ENCODE results near the gene ARAP2.

Gene ARAP2

DNA sequence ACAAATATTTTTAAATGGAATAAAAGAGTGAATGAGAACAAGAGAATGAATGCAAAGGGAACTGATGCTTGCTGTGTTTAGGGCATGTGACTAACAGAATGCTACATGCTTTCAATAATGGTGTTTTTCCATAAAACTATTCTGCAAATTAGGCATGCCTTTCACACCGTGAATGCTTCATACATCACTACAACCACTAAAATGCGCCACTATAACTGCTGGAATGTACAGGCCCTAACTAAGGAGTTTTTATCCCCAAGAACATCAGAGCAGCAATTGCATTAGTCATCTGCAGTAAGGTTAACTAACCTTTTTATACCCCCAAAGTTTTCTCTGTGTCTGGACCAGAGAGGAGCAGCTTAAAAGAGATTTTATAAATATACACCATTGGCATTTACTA is 190.4 kb downstream of the ARAP2 start:
- 100% methylated on average over 2 of the region's 2 CpGs for WGBS (ENCODE audit: insufficient coverage)
- no peaks in the 10 kb centered on the region for H3K4me1 ChIP-seq (ENCODE audit: control extremely low read depth in 1 of 4, control insufficient read depth in 4 of 4, insufficient read depth in 4 of 4, low read length in 3 of 4)
- H3K4me3 ChIP-seq (ENCODE audit: control insufficient read depth in 1 of 7, extremely low read depth in 1 of 7, insufficient read depth in 4 of 7, low read depth in 2 of 7, low read length in 6 of 7), result no peak overlapping the region
- H3K27me3 ChIP-seq (replicated peaks in 2 of 5; ENCODE audit: control insufficient read depth in 4 of 5, insufficient read depth in 5 of 5, low read length in 4 of 5), result no peaks in the 10 kb centered on the region
- DNase-seq, result no peak
- H3K27ac ChIP-seq (ENCODE audit: insufficient read depth in 1 of 2, low read depth in 1 of 2, low read length in 2 of 2, poor library complexity in 1 of 2, severe bottlenecking in 2 of 2), result no peak overlapping the region
- ChIA-PET POLR2A (no interaction called here), CTCF (no interaction called here)
- no peaks in the 10 kb centered on the region for H3K9me3 ChIP-seq (ENCODE audit: control extremely low read depth in 1 of 5, control insufficient read depth in 4 of 5, insufficient read depth in 2 of 5, low read depth in 1 of 5, low read length in 4 of 5)
- H3K36me3 ChIP-seq (ENCODE audit: control insufficient read depth in 4 of 4, insufficient read depth in 4 of 4, low read length in 3 of 4), result no peaks in the 10 kb centered on the region

DNA sequence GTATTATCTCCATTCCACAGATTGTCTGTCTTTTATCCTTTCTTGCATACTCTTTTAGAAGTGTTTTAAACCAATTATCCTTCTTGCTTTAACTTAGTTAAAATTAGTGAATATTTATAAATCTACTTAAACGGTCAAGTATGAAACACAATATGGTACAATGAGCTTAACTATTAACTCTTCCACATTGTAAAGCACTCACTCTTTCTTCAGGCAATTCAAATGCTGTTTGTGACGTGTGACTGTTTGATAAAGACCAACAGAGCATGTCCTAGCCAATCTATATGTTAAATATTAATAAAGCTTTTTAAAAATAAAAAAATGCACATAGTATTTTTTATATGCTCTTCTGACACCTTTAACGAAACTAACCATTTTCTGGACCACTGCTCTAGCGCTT is 192.7 kb downstream of the ARAP2 start:
- Histone ChIP-seq H3K36me3 (ENCODE audit: control insufficient read depth in 4 of 4, insufficient read depth in 4 of 4, low read length in 3 of 4) (no peaks in the 10 kb centered on the region), H3K4me3 (ENCODE audit: control insufficient read depth in 1 of 7, extremely low read depth in 1 of 7, insufficient read depth in 4 of 7, low read depth in 2 of 7, low read length in 6 of 7) (no peak overlapping the region)
- CTCF ChIA-PET, result no interaction called here

DNA sequence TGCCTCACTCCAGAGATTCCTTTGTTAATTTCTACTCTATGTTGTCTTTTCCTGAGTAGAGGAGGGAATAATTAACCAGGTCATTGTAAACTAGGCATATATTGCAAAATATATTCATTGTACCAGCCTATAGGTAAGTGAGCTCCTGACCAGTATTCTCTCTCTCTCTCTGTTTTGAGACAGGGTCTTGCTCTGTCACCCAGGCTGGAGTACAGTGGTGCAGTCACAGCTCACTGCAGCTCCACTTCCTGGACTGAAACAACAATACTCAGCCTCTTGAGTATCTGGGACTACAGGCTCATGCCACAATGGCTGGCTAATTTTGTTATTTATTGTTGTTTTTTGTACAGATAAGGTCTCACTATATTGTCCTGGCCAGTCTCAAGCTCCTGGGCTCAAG is 198.3 kb downstream of the ARAP2 start:
- no peak for DNase-seq
- Histone ChIP-seq H3K27me3 (replicated peaks in 2 of 5; ENCODE audit: control insufficient read depth in 4 of 5, insufficient read depth in 5 of 5, low read length in 4 of 5) (no peaks in the 10 kb centered on the region), H3K4me3 (ENCODE audit: control insufficient read depth in 1 of 7, extremely low read depth in 1 of 7, insufficient read depth in 4 of 7, low read depth in 2 of 7, low read length in 6 of 7) (no peak overlapping the region), H3K36me3 (ENCODE audit: control insufficient read depth in 4 of 4, insufficient read depth in 4 of 4, low read length in 3 of 4) (no peaks in the 10 kb centered on the region), H3K9me3 (ENCODE audit: control extremely low read depth in 1 of 5, control insufficient read depth in 4 of 5, insufficient read depth in 2 of 5, low read depth in 1 of 5, low read length in 4 of 5) (no peaks in the 10 kb centered on the region), H3K4me1 (ENCODE audit: control extremely low read depth in 1 of 4, control insufficient read depth in 4 of 4, insufficient read depth in 4 of 4, low read length in 3 of 4) (no peaks in the 10 kb centered on the region), H3K27ac (ENCODE audit: insufficient read depth in 1 of 2, low read depth in 1 of 2, low read length in 2 of 2, poor library complexity in 1 of 2, severe bottlenecking in 2 of 2) (no peak overlapping the region)
- CTCF ChIA-PET, result interaction anchor here (1.4 kb wide), 1 partner anchor 20 kb away, joined by 3 read pairs; no protein-coding TSS in a partner anchor
- POLR2A ChIA-PET, result interaction anchor here (0.6 kb wide), 1 partner anchor 14 kb away, joined by 3 read pairs; no protein-coding TSS in a partner anchor

More for the DNA sequence above, 192.7 kb downstream of the ARAP2 start:
- POLR2A ChIA-PET, result no interaction called here
- no peaks in the 10 kb centered on the region for H3K9me3 ChIP-seq (ENCODE audit: control extremely low read depth in 1 of 5, control insufficient read depth in 4 of 5, insufficient read depth in 2 of 5, low read depth in 1 of 5, low read length in 4 of 5)
- H3K27ac ChIP-seq (ENCODE audit: insufficient read depth in 1 of 2, low read depth in 1 of 2, low read length in 2 of 2, poor library complexity in 1 of 2, severe bottlenecking in 2 of 2), result no peak overlapping the region
- no peak for DNase-seq
- H3K4me1 ChIP-seq (ENCODE audit: control extremely low read depth in 1 of 4, control insufficient read depth in 4 of 4, insufficient read depth in 4 of 4, low read length in 3 of 4), result no peaks in the 10 kb centered on the region
- H3K27me3 ChIP-seq (replicated peaks in 2 of 5; ENCODE audit: control insufficient read depth in 4 of 5, insufficient read depth in 5 of 5, low read length in 4 of 5), result no peaks in the 10 kb centered on the region
- no CpG with 5 or more reads among the region's 4 CpGs for WGBS (ENCODE audit: insufficient coverage)

DNA sequence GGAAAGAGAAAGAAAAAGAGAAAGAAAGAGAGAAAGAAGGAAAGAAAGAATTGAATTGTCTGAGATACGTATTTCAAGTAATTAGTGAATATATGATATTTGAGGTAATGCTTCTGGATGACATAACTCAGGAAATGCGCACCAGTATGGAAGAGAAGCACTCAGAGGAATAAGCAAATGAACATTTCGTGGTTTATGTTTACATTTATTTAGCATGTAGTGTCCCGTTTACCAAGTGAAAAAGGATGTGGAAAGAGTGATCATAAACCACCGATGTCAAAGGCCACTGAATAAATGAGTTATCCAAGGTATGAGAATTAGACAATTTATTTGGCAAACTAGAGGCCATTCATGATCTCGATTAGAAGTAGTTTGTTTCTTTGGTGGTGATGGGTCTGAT is 200.4 kb downstream of the ARAP2 start:
- no peaks in the 10 kb centered on the region for H3K9me3 ChIP-seq (ENCODE audit: control extremely low read depth in 1 of 5, control insufficient read depth in 4 of 5, insufficient read depth in 2 of 5, low read depth in 1 of 5, low read length in 4 of 5)
- H3K4me3 ChIP-seq (ENCODE audit: control insufficient read depth in 1 of 7, extremely low read depth in 1 of 7, insufficient read depth in 4 of 7, low read depth in 2 of 7, low read length in 6 of 7), result no peak overlapping the region
- ChIA-PET CTCF (no interaction called here), POLR2A (no interaction called here)
- H3K27me3 ChIP-seq (replicated peaks in 2 of 5; ENCODE audit: control insufficient read depth in 4 of 5, insufficient read depth in 5 of 5, low read length in 4 of 5), result no peaks in the 10 kb centered on the region
- no peak overlapping the region for H3K27ac ChIP-seq (ENCODE audit: insufficient read depth in 1 of 2, low read depth in 1 of 2, low read length in 2 of 2, poor library complexity in 1 of 2, severe bottlenecking in 2 of 2)
- H3K4me1 ChIP-seq (ENCODE audit: control extremely low read depth in 1 of 4, control insufficient read depth in 4 of 4, insufficient read depth in 4 of 4, low read length in 3 of 4), result no peaks in the 10 kb centered on the region
- WGBS (ENCODE audit: insufficient coverage), result 97% methylated on average over 6 of the region's 6 CpGs
- DNase-seq, result no peak
- H3K36me3 ChIP-seq (ENCODE audit: control insufficient read depth in 4 of 4, insufficient read depth in 4 of 4, low read length in 3 of 4), result no peaks in the 10 kb centered on the region

DNA sequence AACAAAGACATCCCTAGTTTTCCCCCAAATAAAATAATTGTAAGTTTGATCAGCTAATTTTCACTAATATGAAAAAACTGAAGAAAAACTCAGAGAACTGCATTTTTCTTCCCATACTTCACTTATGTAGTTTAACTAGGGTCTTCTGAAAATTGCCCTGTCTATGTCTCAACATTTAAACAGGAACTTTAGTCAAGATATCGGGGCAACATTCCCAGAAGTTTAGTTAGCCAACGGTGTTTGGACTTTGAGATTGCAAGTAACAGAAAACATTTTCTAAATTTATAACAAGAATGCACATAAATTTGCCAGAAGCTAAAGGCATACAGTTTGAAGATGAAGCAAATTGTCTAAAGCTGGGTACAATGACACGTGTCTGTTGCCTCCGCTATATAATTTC is 201.1 kb downstream of the ARAP2 start:
- Histone ChIP-seq H3K4me1 (ENCODE audit: control extremely low read depth in 1 of 4, control insufficient read depth in 4 of 4, insufficient read depth in 4 of 4, low read length in 3 of 4) (no peaks in the 10 kb centered on the region), H3K9me3 (ENCODE audit: control extremely low read depth in 1 of 5, control insufficient read depth in 4 of 5, insufficient read depth in 2 of 5, low read depth in 1 of 5, low read length in 4 of 5) (no peaks in the 10 kb centered on the region), H3K36me3 (ENCODE audit: control insufficient read depth in 4 of 4, insufficient read depth in 4 of 4, low read length in 3 of 4) (no peaks in the 10 kb centered on the region), H3K4me3 (ENCODE audit: control insufficient read depth in 1 of 7, extremely low read depth in 1 of 7, insufficient read depth in 4 of 7, low read depth in 2 of 7, low read length in 6 of 7) (no peak overlapping the region), H3K27ac (ENCODE audit: insufficient read depth in 1 of 2, low read depth in 1 of 2, low read length in 2 of 2, poor library complexity in 1 of 2, severe bottlenecking in 2 of 2) (no peak overlapping the region), H3K27me3 (replicated peaks in 2 of 5; ENCODE audit: control insufficient read depth in 4 of 5, insufficient read depth in 5 of 5, low read length in 4 of 5) (no peaks in the 10 kb centered on the region)
- ChIA-PET CTCF (no interaction called here), POLR2A (no interaction called here)
- no peak for DNase-seq
- 100% methylated on average over 2 of the region's 4 CpGs for WGBS (ENCODE audit: insufficient coverage)

DNA sequence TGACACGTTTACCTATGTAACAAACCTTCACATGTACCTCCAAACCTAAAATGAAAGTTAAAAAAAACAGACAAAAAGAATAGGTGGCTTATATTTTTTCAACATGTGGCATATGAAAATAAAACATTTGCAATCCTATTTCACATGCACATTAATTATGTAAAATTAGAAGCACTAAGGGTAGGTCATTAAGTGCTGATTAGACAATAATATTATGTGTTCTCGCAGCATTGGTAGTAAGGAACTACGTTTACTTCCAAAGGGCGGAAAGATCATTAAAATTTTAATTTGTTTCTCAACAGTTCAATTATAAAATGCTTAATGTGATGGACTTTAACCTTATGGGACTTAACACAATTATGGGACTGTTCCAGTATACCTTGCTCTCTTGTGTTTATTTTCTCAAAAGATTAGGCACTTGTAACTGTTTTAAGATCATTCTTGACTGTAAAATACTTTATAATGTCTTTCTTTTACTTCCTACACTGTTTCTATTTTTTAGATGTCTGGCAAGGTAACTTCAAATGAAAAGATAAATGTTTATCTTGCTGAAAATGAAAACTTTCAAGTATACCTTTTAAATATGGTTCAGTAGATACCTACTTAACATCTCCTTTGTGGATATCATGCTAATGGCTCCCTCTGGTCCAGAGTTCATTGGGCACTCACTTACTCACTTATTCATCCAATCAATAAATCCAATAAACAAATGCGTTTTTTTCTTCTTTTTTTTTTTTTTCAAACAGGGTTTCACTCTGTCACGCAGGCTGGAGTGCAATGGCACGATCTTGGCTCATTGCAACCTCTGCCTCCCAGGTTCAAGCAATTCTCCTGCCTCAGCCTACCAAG is 202.0 kb downstream of the ARAP2 start:
- H3K36me3 ChIP-seq (ENCODE audit: control insufficient read depth in 4 of 4, insufficient read depth in 4 of 4, low read length in 3 of 4), result no peaks in the 10 kb centered on the region
- 100% methylated on average over 1 of the region's 7 CpGs for WGBS (ENCODE audit: insufficient coverage)
- H3K4me3 ChIP-seq (ENCODE audit: control insufficient read depth in 1 of 7, extremely low read depth in 1 of 7, insufficient read depth in 4 of 7, low read depth in 2 of 7, low read length in 6 of 7), result no peak overlapping the region
- H3K4me1 ChIP-seq (ENCODE audit: control extremely low read depth in 1 of 4, control insufficient read depth in 4 of 4, insufficient read depth in 4 of 4, low read length in 3 of 4), result no peaks in the 10 kb centered on the region
- no peak overlapping the region for H3K27ac ChIP-seq (ENCODE audit: insufficient read depth in 1 of 2, low read depth in 1 of 2, low read length in 2 of 2, poor library complexity in 1 of 2, severe bottlenecking in 2 of 2)
- no peaks in the 10 kb centered on the region for H3K9me3 ChIP-seq (ENCODE audit: control extremely low read depth in 1 of 5, control insufficient read depth in 4 of 5, insufficient read depth in 2 of 5, low read depth in 1 of 5, low read length in 4 of 5)
- POLR2A ChIA-PET, result no interaction called here
- DNase-seq, result no peak
- CTCF ChIA-PET, result no interaction called here
- no peaks in the 10 kb centered on the region for H3K27me3 ChIP-seq (replicated peaks in 2 of 5; ENCODE audit: control insufficient read depth in 4 of 5, insufficient read depth in 5 of 5, low read length in 4 of 5)

DNA sequence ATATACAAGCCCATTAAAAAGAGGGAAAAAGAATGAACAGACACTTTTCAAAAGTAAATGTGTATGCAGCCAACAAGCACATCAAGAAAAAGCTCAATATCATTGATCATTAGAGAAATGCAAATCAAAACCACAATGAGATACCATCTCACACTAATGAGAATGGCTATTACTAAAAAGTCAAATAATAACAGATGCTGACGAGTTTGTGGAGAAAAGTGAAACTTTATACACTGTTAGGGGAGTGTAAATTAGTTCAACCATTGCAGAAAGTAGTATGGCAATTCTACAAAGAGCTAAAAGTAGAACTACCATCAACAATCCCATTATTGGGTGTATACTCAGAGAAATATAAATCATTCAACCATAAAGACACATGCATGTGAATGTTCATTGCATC is 203.0 kb downstream of the ARAP2 start:
- no peaks in the 10 kb centered on the region for H3K9me3 ChIP-seq (ENCODE audit: control extremely low read depth in 1 of 5, control insufficient read depth in 4 of 5, insufficient read depth in 2 of 5, low read depth in 1 of 5, low read length in 4 of 5)
- no peaks in the 10 kb centered on the region for H3K27me3 ChIP-seq (replicated peaks in 2 of 5; ENCODE audit: control insufficient read depth in 4 of 5, insufficient read depth in 5 of 5, low read length in 4 of 5)
- POLR2A ChIA-PET, result no interaction called here
- no peak overlapping the region for H3K4me3 ChIP-seq (ENCODE audit: control insufficient read depth in 1 of 7, extremely low read depth in 1 of 7, insufficient read depth in 4 of 7, low read depth in 2 of 7, low read length in 6 of 7)
- CTCF ChIA-PET, result no interaction called here
- H3K27ac ChIP-seq (ENCODE audit: insufficient read depth in 1 of 2, low read depth in 1 of 2, low read length in 2 of 2, poor library complexity in 1 of 2, severe bottlenecking in 2 of 2), result no peak overlapping the region
- H3K4me1 ChIP-seq (ENCODE audit: control extremely low read depth in 1 of 4, control insufficient read depth in 4 of 4, insufficient read depth in 4 of 4, low read length in 3 of 4), result no peaks in the 10 kb centered on the region
- no peaks in the 10 kb centered on the region for H3K36me3 ChIP-seq (ENCODE audit: control insufficient read depth in 4 of 4, insufficient read depth in 4 of 4, low read length in 3 of 4)
- WGBS (ENCODE audit: insufficient coverage), result no CpG with 5 or more reads among the region's 1 CpG
- DNase-seq, result no peak
